ENCODE measurements around the gene ANGEL2.

GRCh38 chr1:213054142-213054541, 38.5 kb upstream of the ANGEL2 start:
- TF ChIP-seq CTCF (conservative IDR thresholded peaks at IDR 0.05; ENCODE audit: low read length) (no peak), EZH2phosphoT487 (IDR thresholded peaks at IDR 0.05; ENCODE audit: borderline replicate concordance, low read depth, low read length) (no peak)

Measured in OCI-LY7 (cell line).